ENCODE results near the gene MICALL2.

MICALL2 gene

GRCh38 chr7:1468203-1468602 lies 8.9 kb upstream of the MICALL2 start:
- no peak for DNase-seq (ENCODE audit: low read depth in 2 of 2)

- no peak for DNase-seq (ENCODE audit: low read depth in 2 of 2)
Measured at GRCh38 chr7:1466524-1467271, 7.4 kb upstream of the MICALL2 start.

GRCh38 chr7:1464694-1465093 lies 5.4 kb upstream of the MICALL2 start:
- DNase-seq (ENCODE audit: low read depth in 2 of 2): no peak

- no peak for DNase-seq (ENCODE audit: low read depth in 2 of 2)
Measured at GRCh38 chr7:1463676-1464223, 4.5 kb upstream of the MICALL2 start.

- no peak for DNase-seq (ENCODE audit: low read depth in 2 of 2)
Measured at GRCh38 chr7:1461646-1462375, 2.5 kb upstream of the MICALL2 start.

GRCh38 chr7:1460821-1461645 lies 1.8 kb upstream of the MICALL2 start:
- no peak for DNase-seq (ENCODE audit: low read depth in 2 of 2)

- DNase-seq (ENCODE audit: low read depth in 2 of 2): no peak
Measured at GRCh38 chr7:1459920-1460820, 900 bp upstream of the MICALL2 start.

- peak; percentile 95 to 98 for DNase-seq (ENCODE audit: low read depth in 2 of 2)
Measured at GRCh38 chr7:1459512-1459892, 232 bp upstream of the MICALL2 start.

GRCh38 chr7:1457949-1458682 lies 1.2 kb downstream of the MICALL2 start:
- no peak for DNase-seq (ENCODE audit: low read depth in 2 of 2)

GRCh38 chr7:1457059-1457948 lies 2.0 kb downstream of the MICALL2 start:
- DNase-seq (ENCODE audit: low read depth in 2 of 2): no peak

- DNase-seq (ENCODE audit: low read depth in 2 of 2): no peak
Measured at GRCh38 chr7:1455955-1456354, 3.3 kb downstream of the MICALL2 start.

GRCh38 chr7:1455241-1455939 lies 3.9 kb downstream of the MICALL2 start:
- DNase-seq (ENCODE audit: low read depth in 2 of 2): no peak

- no peak for DNase-seq (ENCODE audit: low read depth in 2 of 2)
Measured at GRCh38 chr7:1454542-1454941, 4.7 kb downstream of the MICALL2 start.

- DNase-seq (ENCODE audit: low read depth in 2 of 2): no peak
Measured at GRCh38 chr7:1452205-1452604, 7.1 kb downstream of the MICALL2 start.

- no peak for DNase-seq (ENCODE audit: low read depth in 2 of 2)
Measured at GRCh38 chr7:1450987-1451386, 8.3 kb downstream of the MICALL2 start.

GRCh38 chr7:1450431-1450830 lies 8.8 kb downstream of the MICALL2 start:
- DNase-seq (ENCODE audit: low read depth in 2 of 2): no peak

GRCh38 chr7:1449951-1450350 lies 9.3 kb downstream of the MICALL2 start:
- DNase-seq (ENCODE audit: low read depth in 2 of 2): no peak

GRCh38 chr7:1449501-1449900 lies 9.8 kb downstream of the MICALL2 start:
- no peak for DNase-seq (ENCODE audit: low read depth in 2 of 2)

- DNase-seq (ENCODE audit: low read depth in 2 of 2): no peak
Measured at GRCh38 chr7:1448958-1449357, 10.3 kb downstream of the MICALL2 start.
